ENCODE data around the gene USP17L19.
"Not testable (repeated sequence)": the region's sequence is repeated elsewhere in the genome, so short reads cannot be mapped to it uniquely, and the experiment has no call there.

USP17L19 gene

GRCh38 chr4:9253078-9253477 is at the start of gene USP17L19:
Gene USP17L19, plus strand, starts transcription at chr4:9253378. Its CDS starts 0 bp downstream, at chr4:9253378.
- DNase-seq (ENCODE audit: low read depth): not testable (repeated sequence)

DNA sequence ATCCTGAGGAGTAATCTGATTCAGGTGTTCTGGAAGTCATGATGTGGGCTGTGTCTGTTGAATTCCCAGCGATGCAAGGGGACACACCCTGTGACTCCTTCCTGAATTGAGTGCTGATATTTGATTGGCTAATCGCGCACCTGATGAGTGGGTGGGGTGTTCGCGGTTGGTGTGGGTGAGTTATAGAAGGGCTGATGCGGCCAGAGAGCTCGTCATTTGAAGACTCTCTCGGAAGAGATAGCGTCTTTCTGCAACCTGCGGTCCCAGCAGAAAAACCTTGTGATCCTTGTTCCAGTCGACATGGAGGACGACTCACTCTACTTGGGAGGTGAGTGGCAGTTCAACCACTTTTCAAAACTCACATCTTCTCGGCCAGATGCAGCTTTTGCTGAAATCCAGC is 42.8 kb upstream of the USP17L19 start, which contains the start of gene USP17L10:
Gene USP17L10 (plus strand): TSS at position 301 of the 400 bp plus-strand sequence. CDS start 0 bp downstream, at position 301.
- not testable (repeated sequence) for DNase-seq (ENCODE audit: low read depth)

DNA sequence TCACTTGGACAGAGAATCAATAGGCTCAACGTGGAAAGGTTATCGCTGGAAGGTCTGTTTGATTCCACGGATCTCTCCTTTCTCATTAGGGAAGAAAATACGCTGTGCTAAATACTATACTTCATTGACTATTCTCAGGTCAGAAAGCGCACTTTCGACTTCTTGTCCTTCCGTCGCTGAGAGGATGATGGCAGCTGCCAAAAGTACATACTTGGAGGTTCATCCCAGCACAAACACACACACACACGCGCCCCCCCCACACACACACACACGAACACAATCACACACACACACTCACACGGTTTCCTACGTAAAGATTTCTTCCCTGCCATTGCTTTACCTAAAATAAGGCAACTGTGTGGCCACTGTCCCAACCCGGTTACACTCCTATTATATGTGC is 38.5 kb upstream of the USP17L19 start:
- not testable (repeated sequence) for DNase-seq (ENCODE audit: low read depth)

- DNase-seq (ENCODE audit: low read depth): not testable (repeated sequence)
Observed at GRCh38 chr4:9215105-9215504, 38.1 kb upstream of the USP17L19 start, which contains the start of gene USP17L11. Gene USP17L11, plus strand, starts transcription at chr4:9215405. Its CDS starts 0 bp downstream, at chr4:9215405.

- not testable (repeated sequence) for DNase-seq (ENCODE audit: low read depth)
Observed at GRCh38 chr4:9219852-9220251, 33.3 kb upstream of the USP17L19 start, which contains the start of gene USP17L12. Gene USP17L12, plus strand, starts transcription at chr4:9220152. Its CDS starts 0 bp downstream, at chr4:9220152.

DNA sequence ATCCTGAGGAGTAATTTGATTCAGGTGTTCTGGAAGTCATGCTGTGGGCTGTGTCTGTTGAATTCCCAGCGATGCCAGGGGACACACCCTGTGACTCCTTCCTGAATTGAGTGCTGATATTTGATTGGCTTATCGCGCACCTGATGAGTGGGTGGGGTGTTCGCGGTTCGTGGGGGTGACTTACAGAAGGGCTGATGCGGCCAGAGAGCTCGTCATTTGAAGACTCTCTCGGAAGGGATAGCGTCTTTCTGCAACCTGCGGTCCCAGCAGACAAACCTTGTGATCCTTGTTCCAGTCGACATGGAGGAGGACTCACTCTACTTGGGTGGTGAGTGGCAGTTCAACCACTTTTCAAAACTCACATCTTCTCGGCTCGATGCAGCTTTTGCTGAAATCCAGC is 28.6 kb upstream of the USP17L19 start, which contains the start of gene USP17L13:
Gene USP17L13 (plus strand): TSS at position 301 of the 400 bp plus-strand sequence. CDS start 0 bp downstream, at position 301.
- DNase-seq (ENCODE audit: low read depth): not testable (repeated sequence)

DNA sequence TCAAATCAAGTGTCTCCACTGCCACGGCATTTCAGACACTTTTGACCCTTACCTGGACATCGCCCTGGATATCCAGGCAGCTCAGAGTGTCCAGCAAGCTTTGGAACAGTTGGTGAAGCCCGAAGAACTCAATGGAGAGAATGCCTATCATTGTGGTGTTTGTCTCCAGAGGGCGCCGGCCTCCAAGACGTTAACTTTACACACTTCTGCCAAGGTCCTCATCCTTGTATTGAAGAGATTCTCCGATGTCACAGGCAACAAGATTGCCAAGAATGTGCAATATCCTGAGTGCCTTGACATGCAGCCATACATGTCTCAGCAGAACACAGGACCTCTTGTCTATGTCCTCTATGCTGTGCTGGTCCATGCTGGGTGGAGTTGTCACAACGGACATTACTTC is 22.9 kb upstream of the USP17L19 start:
- not testable (repeated sequence) for DNase-seq (ENCODE audit: low read depth)

DNA sequence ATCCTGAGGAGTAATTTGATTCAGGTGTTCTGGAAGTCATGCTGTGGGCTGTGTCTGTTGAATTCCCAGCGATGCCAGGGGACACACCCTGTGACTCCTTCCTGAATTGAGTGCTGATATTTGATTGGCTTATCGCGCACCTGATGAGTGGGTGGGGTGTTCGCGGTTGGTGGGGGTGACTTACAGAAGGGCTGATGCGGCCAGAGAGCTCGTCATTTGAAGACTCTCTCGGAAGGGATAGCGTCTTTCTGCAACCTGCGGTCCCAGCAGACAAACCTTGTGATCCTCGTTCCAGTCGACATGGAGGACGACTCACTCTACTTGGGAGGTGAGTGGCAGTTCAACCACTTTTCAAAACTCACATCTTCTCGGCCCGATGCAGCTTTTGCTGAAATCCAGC is 19.1 kb upstream of the USP17L19 start, which contains the start of gene USP17L15:
Gene USP17L15 (plus strand): TSS at position 301 of the 400 bp plus-strand sequence. CDS start 0 bp downstream, at position 301.
- not testable (repeated sequence) for DNase-seq (ENCODE audit: low read depth)

- DNase-seq (ENCODE audit: low read depth): not testable (repeated sequence)
Observed at GRCh38 chr4:9238461-9238860, 14.7 kb upstream of the USP17L19 start.

GRCh38 chr4:9243579-9243978 is 9.6 kb upstream of the USP17L19 start, which contains the start of gene USP17L17:
Gene USP17L17, plus strand, starts transcription at chr4:9243879. Its CDS starts 0 bp downstream, at chr4:9243879.
- DNase-seq (ENCODE audit: low read depth): not testable (repeated sequence)

- DNase-seq (ENCODE audit: low read depth): not testable (repeated sequence)
Observed at GRCh38 chr4:9247953-9248680, 5.1 kb upstream of the USP17L19 start, which contains the start of gene USP17L18. Gene USP17L18, plus strand, starts transcription at chr4:9248630. Its CDS starts 0 bp downstream, at chr4:9248630.

DNA sequence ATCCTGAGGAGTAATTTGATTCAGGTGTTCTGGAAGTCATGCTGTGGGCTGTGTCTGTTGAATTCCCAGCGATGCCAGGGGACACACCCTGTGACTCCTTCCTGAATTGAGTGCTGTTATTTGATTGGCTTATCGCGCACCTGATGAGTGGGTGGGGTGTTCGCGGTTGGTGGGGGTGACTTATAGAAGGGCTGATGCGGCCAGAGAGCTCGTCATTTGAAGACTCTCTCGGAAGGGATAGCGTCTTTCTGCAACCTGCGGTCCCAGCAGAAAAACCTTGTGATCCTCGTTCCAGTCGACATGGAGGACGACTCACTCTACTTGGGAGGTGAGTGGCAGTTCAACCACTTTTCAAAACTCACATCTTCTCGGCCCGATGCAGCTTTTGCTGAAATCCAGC is 4.6 kb downstream of the USP17L19 start, which contains the start of gene USP17L20:
Gene USP17L20 (plus strand): TSS at position 301 of the 400 bp plus-strand sequence. CDS start 0 bp downstream, at position 301.
- not testable (repeated sequence) for DNase-seq (ENCODE audit: low read depth)

DNA sequence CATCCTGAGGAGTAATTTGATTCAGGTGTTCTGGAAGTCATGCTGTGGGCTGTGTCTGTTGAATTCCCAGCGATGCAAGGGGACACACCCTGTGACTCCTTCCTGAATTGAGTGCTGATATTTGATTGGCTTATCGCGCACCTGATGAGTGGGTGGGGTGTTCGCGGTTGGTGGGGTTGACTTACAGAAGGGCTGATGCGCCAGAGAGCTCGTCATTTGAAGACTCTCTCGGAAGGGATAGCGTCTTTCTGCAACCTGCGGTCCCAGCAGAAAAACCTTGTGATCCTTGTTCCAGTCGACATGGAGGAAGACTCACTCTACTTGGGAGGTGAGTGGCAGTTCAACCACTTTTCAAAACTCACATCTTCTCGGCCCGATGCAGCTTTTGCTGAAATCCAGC is 9.4 kb downstream of the USP17L19 start, which contains the start of gene USP17L21:
Gene USP17L21 (plus strand): TSS at position 301 of the 400 bp plus-strand sequence. CDS start 0 bp downstream, at position 301.
- not testable (repeated sequence) for DNase-seq (ENCODE audit: low read depth)

- DNase-seq (ENCODE audit: low read depth): not testable (repeated sequence)
Observed at GRCh38 chr4:9267319-9267718, 14.1 kb downstream of the USP17L19 start, which contains the start of gene USP17L22. Gene USP17L22, plus strand, starts transcription at chr4:9267619. Its CDS starts 0 bp downstream, at chr4:9267619.

GRCh38 chr4:9271719-9272118 is 18.5 kb downstream of the USP17L19 start:
- not testable (repeated sequence) for DNase-seq (ENCODE audit: low read depth)
